GM12878 (cell line): ENCODE results near the gene PDLIM3. TPM values are rescaled to one million over a fixed set of nuclear protein-coding genes. Genes with fewer than 3 reads are reported as not detected.

Source experiments
- ATAC-seq: fragments of 200-7000 bp; cut with Tn5 transposase; 3 replicates; pipeline ENCODE4 v1.9.1; 2020; ENCODE audit warnings: mild to moderate bottlenecking, moderate library complexity
- BruUV-seq: library from RNA; stranded (reverse); fragments of 400-500 nt; replicated peaks from 2 replicates; lab custom pipeline; 2021; lab: Mats Ljungman, UMichigan
- CTCF ChIA-PET: fragments of 300-600 bp; sonication (Branson Sonifier 250); formaldehyde crosslinking; extraction: SDS; loops from one replicate; lab custom pipeline; 2021; ENCODE audit warnings: inconsistent platforms; lab: Yijun Ruan, JAX
- POLR2A ChIA-PET: fragments of 350-600 bp; formaldehyde crosslinking; extraction: SDS; loops from one replicate; lab custom pipeline; 2021; ENCODE audit warnings: inconsistent platforms; lab: Charles Lee
- RAD21 ChIA-PET: fragments of 300-600 bp; sonication (Branson Sonifier 250); formaldehyde crosslinking; loops from one replicate; lab custom pipeline; 2023; ENCODE audit warnings: antibody characterized with exemption; ENCODE audit not compliant: unreplicated experiment; lab: Charles Lee
- SMC1A ChIA-PET: fragments of 300-600 bp; sonication (Branson Sonifier 250); formaldehyde crosslinking; loops from one replicate; lab custom pipeline; 2023; ENCODE audit not compliant: unreplicated experiment, uncharacterized antibody; lab: Charles Lee
- DNase-seq: peaks from one replicate; pipeline ENCODE4 v3.0.0-alpha.2; 2011; ENCODE audit warnings: low read depth, low spot score
- FAIRE-seq: peaks from 3 replicates; lab custom pipeline; 2011; peaks lifted over from hg19 to GRCh38; lab: Jason Lieb, UNC
- H2AFZ ChIP-seq: 2 replicates; pipeline ENCODE4 v1.6.0; 2011; ENCODE audit warnings: low read depth, low read length, control low read depth; ENCODE audit not compliant: control insufficient read depth
- H3K27ac ChIP-seq: 2 replicates; pipeline ENCODE4 v1.5.1; 2011; ENCODE audit warnings: control low read depth; ENCODE audit not compliant: control insufficient read depth, insufficient read depth
- H3K27me3 ChIP-seq, 2 experiments: replicated peaks in 1 of 2; 2 replicates each; pipeline versions ENCODE4 v1.6.0 to v1.6.1; 2011; ENCODE audit warnings: low read length in 1 of 2; ENCODE audit not compliant: control insufficient read depth in 2 of 2, insufficient read depth in 2 of 2
- H3K36me3 ChIP-seq, 2 experiments: 2 replicates each; pipeline ENCODE4 v1.5.1; 2011; ENCODE audit warnings: low read length in 1 of 2; ENCODE audit not compliant: control insufficient read depth in 2 of 2, insufficient read depth in 2 of 2
- H3K4me1 ChIP-seq: 2 replicates; pipeline ENCODE4 v1.6.1; 2011; ENCODE audit warnings: mild to moderate bottlenecking, low read length, moderate library complexity, mixed read lengths; ENCODE audit not compliant: control insufficient read depth, insufficient read depth
- H3K4me2 ChIP-seq: 2 replicates; pipeline ENCODE4 v1.6.0; 2011; ENCODE audit warnings: control low read depth; ENCODE audit not compliant: control insufficient read depth, insufficient read depth
- H3K4me3 ChIP-seq: fragments of 200-600 bp; sonication (generic); 2 replicates; pipeline ENCODE4 v1.5.1; 2016
- H3K79me2 ChIP-seq: 2 replicates; pipeline ENCODE4 v1.6.0; 2011; ENCODE audit warnings: low read length; ENCODE audit not compliant: control insufficient read depth, insufficient read depth
- H3K9ac ChIP-seq: 2 replicates; pipeline ENCODE4 v1.8.0; 2011; ENCODE audit warnings: low read length, control low read depth, mixed read lengths; ENCODE audit not compliant: control insufficient read depth, insufficient read depth
- H3K9me3 ChIP-seq: replicated peaks from 3 replicates; pipeline ENCODE4 v1.5.1; 2011; ENCODE audit warnings: mild to moderate bottlenecking, low read length; ENCODE audit not compliant: control insufficient read depth, insufficient read depth
- H4K20me1 ChIP-seq: 2 replicates; pipeline ENCODE4 v1.6.0; 2011; ENCODE audit not compliant: control insufficient read depth, insufficient read depth
- DPF2 ChIP-seq: fragments of 450-650 bp; IDR thresholded peaks from 2 replicates; pipeline ENCODE4 v1.6.1; 2017; ENCODE audit warnings: mild to moderate bottlenecking
- HDAC2 ChIP-seq: fragments of 200-600 bp; sonication (generic); IDR thresholded peaks from 2 replicates; pipeline ENCODE4 v1.6.1; 2017
- RFX5 ChIP-seq: IDR thresholded peaks from 2 replicates; pipeline ENCODE4 v1.6.1; 2011; ENCODE audit warnings: low read depth, low read length, improper control_type of control experiment
- SREBF2 ChIP-seq: IDR thresholded peaks from 2 replicates; pipeline ENCODE4 v1.6.1; 2012; ENCODE audit warnings: mild to moderate bottlenecking, low read length
- WGBS: methylation state at CpG from one replicate; pipeline ENCODE4 v1.1.6; 2016; ENCODE audit warnings: low lambda C conversion rate; ENCODE audit not compliant: insufficient replicate concordance, insufficient coverage; ENCODE audit errors: missing lambda C conversion rate; 5-methylcytosine and 5-hydroxymethylcytosine counted together
- in situ Hi-C: fragments of 300-500 bp; cut with MboI; formaldehyde crosslinking; loops from 9 replicates; pipeline ENCODE4 v1.14.3; 2018; ENCODE audit warnings: mixed read lengths
- intact Hi-C: fragments of 100-400 bp; cut with micrococcal nuclease; formaldehyde crosslinking; loops from one replicate; pipeline ENCODE4 v1.14.2; 2022; ENCODE audit not compliant: unreplicated experiment
- polyA plus RNA-seq, 11 experiments: library from polyadenylated mRNA; depleted of rRNA in 4 of 11; unstranded in 6 of 11; stranded (reverse) in 5 of 11; fragments of >200 nt; fragmentation: Nextera tagmentation in 4 of 11; fragmentation: Illumina TruSeq in 1 of 11; extraction: Ambion mirVana in 4 of 11; extraction: Trizol in 1 of 11; gene quantifications; 1 replicate in 1 of 11; 2 replicates in 10 of 11; pipeline versions ENCODE4 v1.2.1 to v1.2.3, GENCODE V29; 2011 to 2016; ENCODE audit warnings: inconsistent platforms in 2 of 11, missing spikeins in 2 of 11, low read depth in 1 of 11
- total RNA-seq, 4 experiments: library from RNA; depleted of rRNA in 3 of 4; stranded (reverse); fragments of >200 nt in 3 of 4; fragmentation: Illumina TruSeq in 1 of 4; extraction: Trizol in 1 of 4; gene quantifications; 2 replicates each; pipeline versions ENCODE4 v1.2.1 to v1.2.3, GENCODE V29; 2013 to 2021
- TF ChIP-seq, protein P1 (sequence below): fragments of 150-350 bp; IDR thresholded peaks from 2 replicates; pipeline ENCODE4 v1.6.1; 2016; ENCODE audit warnings: low read depth, low read length
- TF ChIP-seq, protein P2 (sequence below): fragments of 450-650 bp; IDR thresholded peaks from 2 replicates; pipeline ENCODE4 v1.6.1; 2018; ENCODE audit warnings: mild to moderate bottlenecking, low read depth, moderate library complexity; ENCODE audit not compliant: partially characterized antibody
- TF ChIP-seq, protein P3 (sequence below): IDR thresholded peaks from 2 replicates; pipeline ENCODE4 v1.6.1; 2011; ENCODE audit warnings: borderline replicate concordance, low read depth, mild to moderate bottlenecking, moderate library complexity, mixed read lengths, low read length; ENCODE audit not compliant: insufficient read depth; ENCODE audit errors: extremely low read length

PDLIM3 gene
- total and polyA plus RNA-seq, 10 of the 15 experiments (the other 5 are each of a cell fraction or from before 2014, with no cell fraction given) = 0.04 to 0.43 (median 0.08) TPM; not detected in 7

DNA sequence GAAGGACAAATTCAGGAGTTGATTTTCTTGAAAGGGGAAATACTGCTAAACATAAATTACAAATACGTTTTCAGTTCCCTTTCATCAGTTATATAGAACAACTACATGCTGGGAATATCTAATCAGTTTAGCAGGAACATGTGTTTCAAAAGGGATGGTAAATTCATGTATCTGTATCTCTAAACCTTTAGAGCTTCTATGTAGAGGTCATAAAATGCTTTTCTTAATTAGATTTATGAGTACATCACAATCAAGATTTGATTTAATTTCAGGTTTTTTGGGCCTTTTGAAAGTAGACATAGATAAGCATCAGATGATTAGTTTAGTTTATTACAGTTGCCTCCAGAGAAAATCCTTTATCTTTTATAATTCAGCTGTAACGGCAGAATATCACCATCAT, 12.9 kb downstream of the PDLIM3 start:
- ChIA-PET SMC1A (no interaction called here), CTCF (no interaction called here)
- no peak for ATAC-seq
- no peak overlapping the region for H3K4me2 ChIP-seq
- no peak for DNase-seq
- BruUV-seq = no TSS peak
- no peaks in the 10 kb centered on the region for H4K20me1 ChIP-seq
- H3K79me2 ChIP-seq = no peaks in the 10 kb centered on the region
- H3K36me3 ChIP-seq = no peaks in the 10 kb centered on the region
- no peak for FAIRE-seq
- no peaks in the 10 kb centered on the region for H3K27me3 ChIP-seq
- no CpG with 5 or more reads among the region's 2 CpGs for WGBS
- TF ChIP-seq DPF2 (no peak), HDAC2 (no peak), SREBF2 (no peak), RFX5 (no peak)
- TF ChIP-seq, protein P1, sequence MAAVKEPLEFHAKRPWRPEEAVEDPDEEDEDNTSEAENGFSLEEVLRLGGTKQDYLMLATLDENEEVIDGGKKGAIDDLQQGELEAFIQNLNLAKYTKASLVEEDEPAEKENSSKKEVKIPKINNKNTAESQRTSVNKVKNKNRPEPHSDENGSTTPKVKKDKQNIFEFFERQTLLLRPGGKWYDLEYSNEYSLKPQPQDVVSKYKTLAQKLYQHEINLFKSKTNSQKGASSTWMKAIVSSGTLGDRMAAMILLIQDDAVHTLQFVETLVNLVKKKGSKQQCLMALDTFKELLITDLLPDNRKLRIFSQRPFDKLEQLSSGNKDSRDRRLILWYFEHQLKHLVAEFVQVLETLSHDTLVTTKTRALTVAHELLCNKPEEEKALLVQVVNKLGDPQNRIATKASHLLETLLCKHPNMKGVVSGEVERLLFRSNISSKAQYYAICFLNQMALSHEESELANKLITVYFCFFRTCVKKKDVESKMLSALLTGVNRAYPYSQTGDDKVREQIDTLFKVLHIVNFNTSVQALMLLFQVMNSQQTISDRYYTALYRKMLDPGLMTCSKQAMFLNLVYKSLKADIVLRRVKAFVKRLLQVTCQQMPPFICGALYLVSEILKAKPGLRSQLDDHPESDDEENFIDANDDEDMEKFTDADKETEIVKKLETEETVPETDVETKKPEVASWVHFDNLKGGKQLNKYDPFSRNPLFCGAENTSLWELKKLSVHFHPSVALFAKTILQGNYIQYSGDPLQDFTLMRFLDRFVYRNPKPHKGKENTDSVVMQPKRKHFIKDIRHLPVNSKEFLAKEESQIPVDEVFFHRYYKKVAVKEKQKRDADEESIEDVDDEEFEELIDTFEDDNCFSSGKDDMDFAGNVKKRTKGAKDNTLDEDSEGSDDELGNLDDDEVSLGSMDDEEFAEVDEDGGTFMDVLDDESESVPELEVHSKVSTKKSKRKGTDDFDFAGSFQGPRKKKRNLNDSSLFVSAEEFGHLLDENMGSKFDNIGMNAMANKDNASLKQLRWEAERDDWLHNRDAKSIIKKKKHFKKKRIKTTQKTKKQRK = no peak
- TF ChIP-seq, protein P2, sequence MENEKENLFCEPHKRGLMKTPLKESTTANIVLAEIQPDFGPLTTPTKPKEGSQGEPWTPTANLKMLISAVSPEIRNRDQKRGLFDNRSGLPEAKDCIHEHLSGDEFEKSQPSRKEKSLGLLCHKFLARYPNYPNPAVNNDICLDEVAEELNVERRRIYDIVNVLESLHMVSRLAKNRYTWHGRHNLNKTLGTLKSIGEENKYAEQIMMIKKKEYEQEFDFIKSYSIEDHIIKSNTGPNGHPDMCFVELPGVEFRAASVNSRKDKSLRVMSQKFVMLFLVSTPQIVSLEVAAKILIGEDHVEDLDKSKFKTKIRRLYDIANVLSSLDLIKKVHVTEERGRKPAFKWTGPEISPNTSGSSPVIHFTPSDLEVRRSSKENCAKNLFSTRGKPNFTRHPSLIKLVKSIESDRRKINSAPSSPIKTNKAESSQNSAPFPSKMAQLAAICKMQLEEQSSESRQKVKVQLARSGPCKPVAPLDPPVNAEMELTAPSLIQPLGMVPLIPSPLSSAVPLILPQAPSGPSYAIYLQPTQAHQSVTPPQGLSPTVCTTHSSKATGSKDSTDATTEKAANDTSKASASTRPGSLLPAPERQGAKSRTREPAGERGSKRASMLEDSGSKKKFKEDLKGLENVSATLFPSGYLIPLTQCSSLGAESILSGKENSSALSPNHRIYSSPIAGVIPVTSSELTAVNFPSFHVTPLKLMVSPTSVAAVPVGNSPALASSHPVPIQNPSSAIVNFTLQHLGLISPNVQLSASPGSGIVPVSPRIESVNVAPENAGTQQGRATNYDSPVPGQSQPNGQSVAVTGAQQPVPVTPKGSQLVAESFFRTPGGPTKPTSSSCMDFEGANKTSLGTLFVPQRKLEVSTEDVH = no peak
- TF ChIP-seq, protein P3, sequence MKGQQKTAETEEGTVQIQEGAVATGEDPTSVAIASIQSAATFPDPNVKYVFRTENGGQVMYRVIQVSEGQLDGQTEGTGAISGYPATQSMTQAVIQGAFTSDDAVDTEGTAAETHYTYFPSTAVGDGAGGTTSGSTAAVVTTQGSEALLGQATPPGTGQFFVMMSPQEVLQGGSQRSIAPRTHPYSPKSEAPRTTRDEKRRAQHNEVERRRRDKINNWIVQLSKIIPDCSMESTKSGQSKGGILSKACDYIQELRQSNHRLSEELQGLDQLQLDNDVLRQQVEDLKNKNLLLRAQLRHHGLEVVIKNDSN = no peak
- TF ChIP-seq, all 136 proteins: peak for 0
- intact Hi-C loops (no loop called here), in situ Hi-C loops (no loop called here)
- Histone ChIP-seq H3K9me3 (no peaks in the 10 kb centered on the region; the same call in 2 of the 3 replicates), H2AFZ (no peak overlapping the region), H3K4me3 (no peak overlapping the region), H3K4me1 (no peaks in the 10 kb centered on the region), H3K27ac (no peak overlapping the region), H3K9ac (no peak overlapping the region)
- RAD21 ChIA-PET = no interaction called here
- POLR2A ChIA-PET = no interaction called here
